ENCODE data around the gene IGSF21.

Gene IGSF21

GRCh38 chr1:18253093-18253492 is 145.5 kb downstream of the IGSF21 start:
- POLR2A ChIA-PET (ENCODE audit: low non-redundant PET) = no interaction called here
- TF ChIP-seq CTCF (conservative IDR thresholded peaks at IDR 0.05; ENCODE audit: low read depth) = no peak
- DNase-seq (ENCODE audit: low spot score) = no peak
- H3K27ac ChIP-seq = no peak overlapping the region
- CTCF ChIA-PET = no interaction called here

GRCh38 chr1:18256282-18257235 is 149.0 kb downstream of the IGSF21 start:
- H3K27ac ChIP-seq = no peak overlapping the region
- no peak for TF ChIP-seq CTCF (conservative IDR thresholded peaks at IDR 0.05; ENCODE audit: low read depth)
- POLR2A ChIA-PET (ENCODE audit: low non-redundant PET) = no interaction called here
- DNase-seq (ENCODE audit: low spot score) = peak; percentile 66
- CTCF ChIA-PET = interaction anchor here (0.7 kb wide), 1 partner anchor 1547 kb away, joined by 3 read pairs; no protein-coding TSS in a partner anchor

GRCh38 chr1:18257778-18258177 is 150.2 kb downstream of the IGSF21 start:
- ChIA-PET CTCF (interaction anchor here (0.7 kb wide), 1 partner anchor 1630 kb away, joined by 6 read pairs; no protein-coding TSS in a partner anchor), POLR2A (ENCODE audit: low non-redundant PET) (no interaction called here)
- no peak overlapping the region for H3K27ac ChIP-seq
- no peak for DNase-seq (ENCODE audit: low spot score)
- TF ChIP-seq CTCF (conservative IDR thresholded peaks at IDR 0.05; ENCODE audit: low read depth) = no peak

GRCh38 chr1:18261891-18262290 is 154.3 kb downstream of the IGSF21 start:
- TF ChIP-seq CTCF (conservative IDR thresholded peaks at IDR 0.05; ENCODE audit: low read depth) = no peak
- CTCF ChIA-PET = no interaction called here
- no peak overlapping the region for H3K27ac ChIP-seq
- POLR2A ChIA-PET (ENCODE audit: low non-redundant PET) = no interaction called here
- DNase-seq (ENCODE audit: low spot score) = no peak

GRCh38 chr1:18262726-18263125 is 155.1 kb downstream of the IGSF21 start:
- ChIA-PET POLR2A (ENCODE audit: low non-redundant PET) (no interaction called here), CTCF (no interaction called here)
- DNase-seq (ENCODE audit: low spot score) = no peak
- no peak overlapping the region for H3K27ac ChIP-seq
- no peak for TF ChIP-seq CTCF (conservative IDR thresholded peaks at IDR 0.05; ENCODE audit: low read depth)

GRCh38 chr1:18263547-18264120 is 156.0 kb downstream of the IGSF21 start:
- ChIA-PET CTCF (interaction anchor here (0.7 kb wide), 1 partner anchor 1606 kb away, joined by 3 read pairs; no protein-coding TSS in a partner anchor), POLR2A (ENCODE audit: low non-redundant PET) (no interaction called here)
- DNase-seq (ENCODE audit: low spot score) = no peak
- no peak overlapping the region for H3K27ac ChIP-seq
- no peak for TF ChIP-seq CTCF (conservative IDR thresholded peaks at IDR 0.05; ENCODE audit: low read depth)
